ENCODE data around the gene NIBAN1.

The NIBAN1 gene

GRCh38 chr1:184940694-184941409 is 33.5 kb downstream of the NIBAN1 start:
- Histone ChIP-seq H4K20me1 (ENCODE audit: control insufficient read depth, insufficient read depth, low read depth, low read length) (no peaks in the 10 kb centered on the region), H3K36me3 (ENCODE audit: control insufficient read depth, low read length) (no peaks in the 10 kb centered on the region), H3K9me3 (ENCODE audit: control insufficient read depth, insufficient read depth, low read length) (no peaks in the 10 kb centered on the region), H3K27me3 (ENCODE audit: control insufficient read depth, low read length) (no peaks in the 10 kb centered on the region), H3F3A (ENCODE audit: control insufficient read depth, insufficient read depth) (0 out of 2 replicates have a peak, but pooled peaks cover 3% of the 10 kb centered on the region), H3K4me2 (ENCODE audit: low read length) (peak overlapping the region; percentile 32; the same call in 1 of the 2 replicates), H3K9me2 (replicated peaks; ENCODE audit: control insufficient read depth, low read length) (no peaks in the 10 kb centered on the region), H3K4me3 (ENCODE audit: low read length) (no peak overlapping the region), H3K79me2 (ENCODE audit: control insufficient read depth, low read length) (no peaks in the 10 kb centered on the region), H3K4me1 (ENCODE audit: control insufficient read depth, low read length) (peaks cover 41% of the 10 kb centered on the region), H3K27ac (ENCODE audit: low read depth, low read length) (no peak overlapping the region)
- no peak for TF ChIP-seq EZH2phosphoT487 (IDR thresholded peaks at IDR 0.05; ENCODE audit: borderline replicate concordance, low read length)
- no peak for TF ChIP-seq CTCF (IDR thresholded peaks at IDR 0.05; ENCODE audit: low read depth, low read length, poor library complexity, severe bottlenecking)

- Histone ChIP-seq H3K79me2 (ENCODE audit: control insufficient read depth, low read length) (no peaks in the 10 kb centered on the region), H3K4me3 (ENCODE audit: low read length) (no peak overlapping the region), H3K27ac (ENCODE audit: low read depth, low read length) (no peak overlapping the region), H3K27me3 (ENCODE audit: control insufficient read depth, low read length) (no peaks in the 10 kb centered on the region), H3K4me1 (ENCODE audit: control insufficient read depth, low read length) (peaks cover 36% of the 10 kb centered on the region), H3F3A (ENCODE audit: control insufficient read depth, insufficient read depth) (0 out of 2 replicates have a peak, but pooled peaks cover 3% of the 10 kb centered on the region), H3K9me3 (ENCODE audit: control insufficient read depth, insufficient read depth, low read length) (no peaks in the 10 kb centered on the region), H3K4me2 (ENCODE audit: low read length) (no peak overlapping the region), H3K9me2 (replicated peaks; ENCODE audit: control insufficient read depth, low read length) (no peaks in the 10 kb centered on the region), H3K36me3 (ENCODE audit: control insufficient read depth, low read length) (no peaks in the 10 kb centered on the region), H4K20me1 (ENCODE audit: control insufficient read depth, insufficient read depth, low read depth, low read length) (no peaks in the 10 kb centered on the region)
- TF ChIP-seq CTCF (IDR thresholded peaks at IDR 0.05; ENCODE audit: low read depth, low read length, poor library complexity, severe bottlenecking): no peak
- TF ChIP-seq EZH2phosphoT487 (IDR thresholded peaks at IDR 0.05; ENCODE audit: borderline replicate concordance, low read length): no peak
Measured at GRCh38 chr1:184940226-184940625, 34.1 kb downstream of the NIBAN1 start.

- H3K79me2 ChIP-seq (ENCODE audit: control insufficient read depth, low read length): no peaks in the 10 kb centered on the region
- H3K9me3 ChIP-seq (ENCODE audit: control insufficient read depth, insufficient read depth, low read length): no peaks in the 10 kb centered on the region
- H3K36me3 ChIP-seq (ENCODE audit: control insufficient read depth, low read length): no peaks in the 10 kb centered on the region
- no peaks in the 10 kb centered on the region for H3K27me3 ChIP-seq (ENCODE audit: control insufficient read depth, low read length)
- H3K4me3 ChIP-seq (ENCODE audit: low read length): no peak overlapping the region
- no peaks in the 10 kb centered on the region for H4K20me1 ChIP-seq (ENCODE audit: control insufficient read depth, insufficient read depth, low read depth, low read length)
- TF ChIP-seq CTCF (IDR thresholded peaks at IDR 0.05; ENCODE audit: low read depth, low read length, poor library complexity, severe bottlenecking): no peak
- TF ChIP-seq EZH2phosphoT487 (IDR thresholded peaks at IDR 0.05; ENCODE audit: borderline replicate concordance, low read length): no peak
- no peak overlapping the region for H3K27ac ChIP-seq (ENCODE audit: low read depth, low read length)
- no peaks in the 10 kb centered on the region for H3F3A ChIP-seq (ENCODE audit: control insufficient read depth, insufficient read depth)
- no peaks in the 10 kb centered on the region for H3K9me2 ChIP-seq (replicated peaks; ENCODE audit: control insufficient read depth, low read length)
- H3K4me2 ChIP-seq (ENCODE audit: low read length): peak overlapping the region; percentile 35
- peaks cover 32% of the 10 kb centered on the region for H3K4me1 ChIP-seq (ENCODE audit: control insufficient read depth, low read length)
Measured at GRCh38 chr1:184937729-184938128, 36.6 kb downstream of the NIBAN1 start.

Measured in DOHH2 (cell line).